ENCODE data around the gene RIMKLA.

DNA sequence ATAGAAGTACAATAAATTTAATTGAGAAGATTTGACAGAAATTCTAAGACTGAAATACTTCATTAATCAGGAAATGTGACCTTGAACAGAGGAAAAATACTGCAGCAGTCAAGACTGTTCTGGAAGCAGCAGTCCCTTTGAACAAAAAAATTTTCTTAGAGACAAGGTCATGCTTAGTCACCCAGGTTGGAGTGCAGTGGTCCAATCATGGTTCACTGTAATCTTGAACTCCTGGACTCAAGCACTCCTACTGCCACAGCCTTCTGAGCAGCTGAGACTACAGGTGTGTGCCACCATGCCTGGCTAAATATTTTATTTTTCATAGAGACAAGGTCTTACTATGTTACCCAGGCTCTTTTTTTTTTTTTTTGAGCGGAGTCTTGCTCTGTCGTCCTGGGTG lies 80.6 kb downstream of the RIMKLA start:
- TF ChIP-seq, protein P1, sequence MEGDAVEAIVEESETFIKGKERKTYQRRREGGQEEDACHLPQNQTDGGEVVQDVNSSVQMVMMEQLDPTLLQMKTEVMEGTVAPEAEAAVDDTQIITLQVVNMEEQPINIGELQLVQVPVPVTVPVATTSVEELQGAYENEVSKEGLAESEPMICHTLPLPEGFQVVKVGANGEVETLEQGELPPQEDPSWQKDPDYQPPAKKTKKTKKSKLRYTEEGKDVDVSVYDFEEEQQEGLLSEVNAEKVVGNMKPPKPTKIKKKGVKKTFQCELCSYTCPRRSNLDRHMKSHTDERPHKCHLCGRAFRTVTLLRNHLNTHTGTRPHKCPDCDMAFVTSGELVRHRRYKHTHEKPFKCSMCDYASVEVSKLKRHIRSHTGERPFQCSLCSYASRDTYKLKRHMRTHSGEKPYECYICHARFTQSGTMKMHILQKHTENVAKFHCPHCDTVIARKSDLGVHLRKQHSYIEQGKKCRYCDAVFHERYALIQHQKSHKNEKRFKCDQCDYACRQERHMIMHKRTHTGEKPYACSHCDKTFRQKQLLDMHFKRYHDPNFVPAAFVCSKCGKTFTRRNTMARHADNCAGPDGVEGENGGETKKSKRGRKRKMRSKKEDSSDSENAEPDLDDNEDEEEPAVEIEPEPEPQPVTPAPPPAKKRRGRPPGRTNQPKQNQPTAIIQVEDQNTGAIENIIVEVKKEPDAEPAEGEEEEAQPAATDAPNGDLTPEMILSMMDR (IDR thresholded peaks at IDR 0.05), result no peak
- no peak for TF ChIP-seq POLR2A (IDR thresholded peaks at IDR 0.05)

Data from Peyer's patch (tissue), 4 donors.